G401.6 (cell line): Measurements from ENCODE around the gene HMMR.
"Not testable (repeated sequence)": the region's sequence is repeated elsewhere in the genome, so short reads cannot be mapped to it uniquely, and the experiment has no call there.

Experiments used
- FAIRE-seq: peaks from 2 replicates; lab custom pipeline; 2012; peaks lifted over from hg19 to GRCh38; lab: Jason Lieb, UNC

The HMMR gene

GRCh38 chr5:163506726-163507125, 46.3 kb downstream of the HMMR start:
- FAIRE-seq = no peak

DNA sequence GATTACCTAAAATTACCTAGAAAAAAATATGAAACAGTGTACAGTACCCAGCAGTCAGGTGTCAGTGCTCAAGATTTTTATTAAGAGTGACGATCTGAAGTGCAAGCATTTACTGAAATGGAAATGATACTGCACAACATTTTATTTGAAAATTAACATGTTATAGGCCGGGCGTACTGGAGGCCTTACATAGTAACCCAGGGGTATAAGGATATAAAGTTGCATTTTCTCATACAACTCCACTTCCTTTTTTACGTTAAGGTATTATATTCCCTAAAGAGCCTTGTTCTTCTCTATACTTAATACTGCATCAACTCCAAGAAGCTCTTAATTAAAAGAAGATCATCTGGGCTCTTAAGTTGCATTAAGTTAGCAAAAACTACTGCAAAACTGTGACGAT, 48.3 kb downstream of the HMMR start:
- FAIRE-seq = no peak

- no peak for FAIRE-seq
Observed at GRCh38 chr5:163509291-163509951, 49.0 kb downstream of the HMMR start.

DNA sequence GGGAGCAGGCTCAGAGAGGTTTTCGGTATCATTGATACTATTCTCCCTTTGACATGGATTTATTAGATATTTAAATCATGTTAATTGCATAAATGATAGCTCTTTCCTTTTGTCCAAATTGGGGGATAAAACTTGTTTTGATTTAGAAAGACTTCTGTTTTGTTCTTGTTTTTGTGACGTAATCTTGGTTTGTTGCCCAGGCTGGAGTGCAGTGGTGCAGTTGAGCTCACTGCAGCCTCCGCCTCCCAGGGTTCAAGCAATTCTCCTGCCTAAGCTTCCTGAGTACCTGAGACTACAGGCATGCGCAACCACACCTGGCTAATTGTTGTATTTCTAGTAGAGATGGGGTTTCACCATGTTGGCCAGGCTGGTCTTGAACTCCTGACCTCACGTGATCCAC, 52.1 kb downstream of the HMMR start:
- FAIRE-seq = no peak

DNA sequence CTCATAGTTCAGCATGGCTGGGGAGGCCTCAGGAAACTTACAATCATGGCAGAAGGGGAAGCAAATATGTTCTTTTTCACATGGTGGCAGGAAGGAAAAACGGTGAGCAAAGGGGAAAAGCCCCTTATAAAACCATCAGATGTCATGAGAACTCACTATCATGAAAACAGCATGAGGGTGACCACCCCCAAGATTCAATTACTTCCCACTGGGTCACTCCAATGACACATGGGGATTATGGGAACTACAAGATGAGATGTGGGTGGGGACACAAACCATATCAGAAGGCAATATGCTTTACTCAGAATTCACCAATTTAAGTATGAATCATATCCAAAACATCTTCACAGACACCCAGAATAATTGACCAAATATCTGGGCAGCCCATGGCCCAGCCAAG, 64.7 kb downstream of the HMMR start:
- no peak for FAIRE-seq

- no peak for FAIRE-seq
Observed at GRCh38 chr5:163529698-163530097, 69.3 kb downstream of the HMMR start.

GRCh38 chr5:163531272-163531671, 70.8 kb downstream of the HMMR start:
- FAIRE-seq = no peak

GRCh38 chr5:163532171-163533084, 72.0 kb downstream of the HMMR start:
- no peak for FAIRE-seq

- no peak for FAIRE-seq
Observed at GRCh38 chr5:163533223-163533622, 72.8 kb downstream of the HMMR start.

DNA sequence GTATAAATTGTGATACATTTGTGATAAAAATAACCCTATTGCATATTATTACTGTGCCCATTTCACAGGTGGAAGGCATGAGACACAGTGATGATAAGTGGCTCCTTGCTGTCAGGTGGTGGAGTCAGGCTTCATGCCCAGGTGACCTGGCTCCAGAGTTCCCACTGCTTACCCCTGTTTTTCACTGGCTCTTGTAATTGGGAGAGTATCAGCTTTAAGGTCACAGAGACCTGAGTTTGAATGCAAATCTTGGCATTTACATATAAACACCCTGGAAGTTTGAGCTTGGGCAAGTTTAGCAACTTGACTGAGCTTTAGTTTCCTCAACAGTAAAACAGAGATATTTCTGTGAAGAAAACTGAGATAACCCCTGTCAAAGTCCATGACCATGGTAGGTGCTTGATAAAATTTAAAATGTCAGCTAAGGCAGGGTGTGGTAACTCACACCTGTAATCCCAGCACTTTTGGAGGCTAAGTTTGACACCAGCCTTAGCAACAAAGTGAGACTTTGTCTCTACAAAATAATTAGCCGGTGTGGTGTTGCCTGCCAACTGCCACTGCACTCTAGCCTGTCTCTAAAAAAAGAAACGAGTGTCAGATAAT, 74.2 kb downstream of the HMMR start:
- FAIRE-seq = no peak

DNA sequence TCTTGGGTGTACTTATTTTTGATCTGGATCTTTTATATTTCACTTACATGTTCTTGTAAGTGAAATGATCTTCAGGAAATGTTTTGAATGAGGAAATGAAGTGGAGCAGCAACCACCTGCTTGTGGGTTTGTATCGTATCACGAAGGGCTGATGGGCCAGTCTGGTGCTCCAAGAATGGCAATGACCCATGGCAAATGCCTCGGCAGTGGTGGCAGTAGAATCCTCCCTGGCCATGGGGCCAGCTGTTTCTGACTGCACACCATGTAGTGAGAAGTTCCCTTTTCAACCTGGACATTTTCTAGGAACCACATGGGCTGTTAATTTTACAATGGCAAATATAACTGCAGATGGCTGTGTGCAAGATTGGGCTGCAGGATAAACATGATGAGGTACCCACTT, 74.9 kb downstream of the HMMR start:
- no peak for FAIRE-seq

- not testable (repeated sequence) for FAIRE-seq
Observed at GRCh38 chr5:163536442-163536841, 76.0 kb downstream of the HMMR start.

DNA sequence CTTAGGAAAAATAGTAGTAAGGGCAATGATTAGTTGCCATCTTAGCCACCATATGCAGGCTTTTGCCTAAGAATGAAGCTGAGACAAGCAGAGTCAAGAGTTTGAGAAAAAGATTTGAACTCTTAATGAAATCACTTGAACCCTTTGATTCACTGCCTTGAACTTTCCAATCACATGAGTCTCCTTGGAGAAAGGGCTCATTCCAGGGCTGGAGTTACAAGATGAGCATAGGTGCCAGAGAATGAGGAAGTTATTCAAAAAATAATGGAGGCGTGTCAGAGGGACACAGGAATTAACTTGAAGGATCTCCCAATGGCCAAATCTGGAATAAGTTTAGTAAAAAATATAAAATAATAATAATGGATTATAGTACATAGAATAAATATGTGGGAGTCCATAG, 80.3 kb downstream of the HMMR start:
- FAIRE-seq = no peak
